Choroid plexus epithelial cell (primary cell): ENCODE results near the gene IFT122.
A peak's percentile ranks its signal among the peaks of the same experiment; 100 is the strongest.
"Not testable (repeated sequence)": the region's sequence is repeated elsewhere in the genome, so short reads cannot be mapped to it uniquely, and the experiment has no call there.

ENCODE experiments used
- DNase-seq: peaks from one replicate; pipeline ENCODE4 v3.0.0-alpha.2; 2010; ENCODE audit warnings: low read depth
- H3K4me3 ChIP-seq: 2 replicates; pipeline ENCODE4 v1.5.1; 2011; ENCODE audit warnings: low read depth, mild to moderate bottlenecking, control low read depth, low read length, moderate library complexity
- CTCF ChIP-seq: conservative IDR thresholded peaks from 2 replicates; pipeline ENCODE4 v1.5.1; 2011; ENCODE audit warnings: low read depth, mild to moderate bottlenecking, control low read depth, inconsistent platforms, low read length, moderate library complexity

The IFT122 gene

GRCh38 chr3:129473769-129474152 is 33.7 kb downstream of the IFT122 start:
- DNase-seq: no peak
- no peak overlapping the region for H3K4me3 ChIP-seq
- no peak for TF ChIP-seq CTCF

GRCh38 chr3:129474984-129475804 is 35.2 kb downstream of the IFT122 start:
- no peak overlapping the region for H3K4me3 ChIP-seq
- peak; percentile 15 for DNase-seq
- no peak for TF ChIP-seq CTCF

- DNase-seq: no peak
- no peak for TF ChIP-seq CTCF
These were observed 35.8 kb downstream of the IFT122 start for GRCh38 chr3:129475863-129476262.

GRCh38 chr3:129476586-129476985 is 36.6 kb downstream of the IFT122 start:
- no peak for TF ChIP-seq CTCF
- no peak overlapping the region for H3K4me3 ChIP-seq

More at GRCh38 chr3:129475863-129476262, 35.8 kb downstream of the IFT122 start:
- no peak overlapping the region for H3K4me3 ChIP-seq

GRCh38 chr3:129481225-129481765 is 41.3 kb downstream of the IFT122 start:
- DNase-seq: peak; percentile 81

More at GRCh38 chr3:129476586-129476985, 36.6 kb downstream of the IFT122 start:
- no peak for DNase-seq

GRCh38 chr3:129481766-129482332 is 41.8 kb downstream of the IFT122 start:
- H3K4me3 ChIP-seq: no peak overlapping the region
- DNase-seq: peak; percentile 23
- TF ChIP-seq CTCF: no peak

More at GRCh38 chr3:129481225-129481765, 41.3 kb downstream of the IFT122 start:
- H3K4me3 ChIP-seq: not testable (repeated sequence)

- TF ChIP-seq CTCF: peak; percentile 29
- no peak for DNase-seq
- no peak overlapping the region for H3K4me3 ChIP-seq
These were observed 42.7 kb downstream of the IFT122 start for GRCh38 chr3:129482721-129483120.
